GM21447 (cell line): ENCODE measurements around the gene CEP164.

Source experiments
- ATAC-seq: cut with Tn5 transposase; IDR thresholded peaks from one replicate; pipeline ENCODE4 v1.9.1; 2021; ENCODE audit not compliant: unreplicated experiment

CEP164 gene

GRCh38 chr11:117458275-117459122, 130.8 kb downstream of the CEP164 start:
- ATAC-seq = peak; percentile 41

DNA sequence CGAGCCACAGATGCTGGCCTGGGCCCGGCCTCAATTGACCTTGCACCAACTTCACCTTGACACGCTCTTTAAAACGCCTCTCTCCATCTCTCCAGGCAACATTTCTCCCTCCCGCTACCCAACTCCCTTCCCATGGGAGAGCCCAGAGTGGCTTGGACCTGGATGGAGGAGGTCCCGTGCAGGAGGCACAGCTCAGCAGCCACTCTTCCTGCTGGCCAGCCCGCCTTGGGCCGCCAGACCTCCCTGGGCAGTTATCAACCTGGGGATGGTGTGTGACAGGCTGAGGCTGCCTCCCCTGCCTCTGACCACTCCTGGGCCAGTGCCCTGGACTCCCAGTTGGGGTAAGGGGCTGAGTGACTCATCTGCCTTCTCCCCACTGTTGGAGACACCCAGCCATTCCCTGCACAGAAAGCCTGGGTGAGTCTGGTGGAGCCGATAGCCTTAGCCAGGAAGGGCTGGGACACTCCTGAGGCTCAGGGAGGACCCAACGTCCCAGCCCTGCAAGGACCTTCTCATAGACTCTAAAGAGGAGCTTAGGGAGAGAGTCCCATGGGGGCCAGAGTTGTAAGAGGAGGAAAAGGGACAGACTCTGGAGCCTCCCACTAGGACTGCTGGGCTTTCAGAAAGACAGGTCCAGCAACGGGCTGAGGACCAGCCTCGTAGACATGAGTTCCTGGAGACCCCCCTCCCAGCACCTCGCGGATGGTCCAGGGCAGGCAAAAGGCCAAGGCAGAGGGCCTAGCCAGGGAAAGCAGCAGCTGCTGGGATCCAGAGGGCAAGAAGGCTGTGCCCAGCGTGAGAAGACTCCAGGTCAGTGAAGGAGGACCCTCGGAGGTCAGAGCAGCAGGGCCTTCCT, 131.7 kb downstream of the CEP164 start:
- no peak for ATAC-seq

- ATAC-seq = no peak
Measured at GRCh38 chr11:117459979-117460300, 132.3 kb downstream of the CEP164 start.

- ATAC-seq = no peak
Measured at GRCh38 chr11:117461396-117462182, 133.9 kb downstream of the CEP164 start.

DNA sequence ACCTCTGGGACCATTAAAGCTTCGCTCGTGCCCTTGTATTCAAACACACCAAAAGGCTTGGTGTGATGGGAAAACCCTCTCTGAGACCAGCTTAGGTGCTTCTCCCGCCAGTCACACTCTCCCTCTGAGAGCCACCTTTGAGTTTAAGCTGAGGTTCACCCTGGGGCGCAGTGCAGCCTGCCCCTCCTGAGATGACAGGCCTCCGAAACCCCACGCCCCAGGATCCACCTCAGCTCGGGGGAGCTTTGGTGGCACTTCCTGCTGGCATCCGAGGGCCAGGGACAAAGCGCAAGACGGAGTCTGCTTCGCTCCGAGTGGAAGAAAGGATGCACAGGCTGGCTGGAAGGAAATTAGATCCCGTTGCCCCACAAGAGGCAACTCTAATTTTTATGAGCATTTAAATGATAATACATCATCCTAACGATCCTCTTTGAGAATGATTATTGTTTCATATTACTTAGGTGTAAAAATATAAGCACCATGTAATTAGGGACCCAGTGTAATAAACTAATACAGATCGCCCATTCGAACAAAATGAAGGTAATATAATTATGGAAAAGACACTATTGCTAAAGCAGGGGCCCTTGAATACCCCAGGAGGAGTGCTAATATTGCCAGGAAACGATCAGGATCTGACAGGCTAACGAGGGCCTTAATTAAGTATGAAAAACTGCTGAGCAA, 134.7 kb downstream of the CEP164 start:
- ATAC-seq = no peak

- no peak for ATAC-seq
Measured at GRCh38 chr11:117462864-117463247, 135.2 kb downstream of the CEP164 start.
